IMR-90 (cell line): Measurements from ENCODE around the gene SBNO1. TPM values are rescaled to one million over a fixed set of nuclear protein-coding genes. Genes with fewer than 3 reads are reported as not detected.

Source experiments
- ATAC-seq: fragments of 200-7000 bp; cut with Tn5 transposase; 2 replicates; pipeline ENCODE4 v1.9.1; 2020; ENCODE audit warnings: low read depth, mild to moderate bottlenecking, moderate library complexity
- BruUV-seq: library from RNA; stranded (reverse); fragments of 400-500 nt; replicated peaks from 2 replicates; lab custom pipeline; 2021; lab: Mats Ljungman, UMichigan
- CTCF ChIA-PET: fragments of 300-600 bp; formaldehyde crosslinking; extraction: SDS; loops from one replicate; lab custom pipeline; 2021; ENCODE audit warnings: antibody characterized with exemption; lab: Yijun Ruan, JAX
- POLR2A ChIA-PET: fragments of 300-600 bp; sonication (Branson Sonifier 250); formaldehyde crosslinking; loops from one replicate; lab custom pipeline; 2022; ENCODE audit warnings: antibody characterized with exemption; ENCODE audit not compliant: unreplicated experiment; lab: Charles Lee
- DNase-seq: peaks from one replicate; pipeline ENCODE4 v3.0.0; 2013
- H2AFZ ChIP-seq: replicated peaks from 2 replicates; pipeline ENCODE3; 2013; ENCODE audit warnings: low read length, mild to moderate bottlenecking; ENCODE audit not compliant: poor library complexity
- H2AK5ac ChIP-seq: 2 replicates; pipeline ENCODE4 v1.6.1; 2013; ENCODE audit warnings: low read depth, low read length, inconsistent platforms
- H2AK9ac ChIP-seq: replicated peaks from 2 replicates; pipeline ENCODE3; 2013; ENCODE audit warnings: mild to moderate bottlenecking, low read depth, low read length, moderate library complexity; ENCODE audit not compliant: poor library complexity
- H2BK120ac ChIP-seq: 2 replicates; pipeline ENCODE4 v1.6.1; 2013; ENCODE audit warnings: low read depth, low read length, inconsistent platforms
- H2BK15ac ChIP-seq: 3 replicates; pipeline ENCODE4 v1.6.1; 2013; ENCODE audit warnings: low read depth, low read length, inconsistent platforms
- H2BK20ac ChIP-seq: 2 replicates; pipeline ENCODE4 v1.6.1; 2013; ENCODE audit warnings: low read depth, mild to moderate bottlenecking, inconsistent platforms, low read length, moderate library complexity
- H2BK5ac ChIP-seq: 2 replicates; pipeline ENCODE4 v1.6.1; 2013; ENCODE audit warnings: mild to moderate bottlenecking, low read depth, low read length, inconsistent platforms; ENCODE audit not compliant: poor library complexity, severe bottlenecking
- H3K14ac ChIP-seq: replicated peaks from 2 replicates; pipeline ENCODE4 v1.6.1; 2013; ENCODE audit warnings: low read depth, low read length, inconsistent platforms
- H3K18ac ChIP-seq: 2 replicates; pipeline ENCODE4 v1.6.1; 2013; ENCODE audit warnings: low read depth, low read length, control low read depth
- H3K23ac ChIP-seq: 2 replicates; pipeline ENCODE4 v1.6.1; 2013; ENCODE audit warnings: low read depth, low read length, inconsistent platforms
- H3K27ac ChIP-seq: 2 replicates; pipeline ENCODE4 v1.5.1; 2013; ENCODE audit warnings: mild to moderate bottlenecking, control low read depth, low read length; ENCODE audit not compliant: insufficient read depth
- H3K27me3 ChIP-seq: 2 replicates; pipeline ENCODE4 v1.6.1; 2013; ENCODE audit warnings: low read length; ENCODE audit not compliant: control insufficient read depth, insufficient read depth
- H3K36me3 ChIP-seq: 2 replicates; pipeline ENCODE4 v1.6.1; 2013; ENCODE audit warnings: low read length, mixed read lengths; ENCODE audit not compliant: control insufficient read depth, insufficient read depth
- H3K4ac ChIP-seq: 2 replicates; pipeline ENCODE4 v1.6.1; 2013; ENCODE audit warnings: low read depth, low read length, inconsistent platforms
- H3K4me1 ChIP-seq: 2 replicates; pipeline ENCODE4 v1.6.1; 2013; ENCODE audit warnings: low read length, mixed read lengths; ENCODE audit not compliant: control insufficient read depth, insufficient read depth
- H3K4me2 ChIP-seq: 2 replicates; pipeline ENCODE4 v1.6.1; 2013; ENCODE audit warnings: low read depth, mild to moderate bottlenecking, control low read depth, low read length, moderate library complexity
- H3K4me3 ChIP-seq: 2 replicates; pipeline ENCODE4 v1.5.1; 2013; ENCODE audit warnings: low read depth, mild to moderate bottlenecking, control low read depth, low read length, moderate library complexity; ENCODE audit not compliant: insufficient read depth
- H3K56ac ChIP-seq: 2 replicates; pipeline ENCODE4 v1.6.1; 2013; ENCODE audit warnings: low read length, inconsistent platforms; ENCODE audit not compliant: insufficient read depth; ENCODE audit errors: extremely low read depth
- H3K79me1 ChIP-seq, 2 experiments: 2 replicates each; pipeline ENCODE4 v1.6.1; 2013; ENCODE audit warnings: low read length in 2 of 2, inconsistent platforms in 1 of 2, low read depth in 1 of 2
- H3K9ac ChIP-seq: 2 replicates; pipeline ENCODE4 v1.6.1; 2013; ENCODE audit warnings: low read depth, low read length, control low read depth
- H3K9me1 ChIP-seq: 2 replicates; pipeline ENCODE4 v1.6.1; 2013; ENCODE audit warnings: low read length, inconsistent platforms; ENCODE audit not compliant: insufficient read depth
- H3K9me3 ChIP-seq: 2 replicates; pipeline ENCODE4 v1.6.1; 2013; ENCODE audit warnings: low read length; ENCODE audit not compliant: control insufficient read depth, insufficient read depth
- H4K20me1 ChIP-seq: 2 replicates; pipeline ENCODE4 v1.6.1; 2013; ENCODE audit warnings: low read length, inconsistent platforms; ENCODE audit not compliant: insufficient read depth
- H4K5ac ChIP-seq: 2 replicates; pipeline ENCODE4 v1.6.1; 2013; ENCODE audit warnings: mild to moderate bottlenecking, low read depth, low read length, control low read depth
- H4K8ac ChIP-seq, 2 experiments: 2 replicates each; pipeline ENCODE4 v1.6.1; 2013; ENCODE audit warnings: low read depth in 2 of 2, low read length in 2 of 2, control low read depth in 1 of 2, inconsistent platforms in 1 of 2
- H4K91ac ChIP-seq: 2 replicates; pipeline ENCODE4 v1.6.1; 2013; ENCODE audit warnings: low read depth, low read length, inconsistent platforms; ENCODE audit not compliant: insufficient read depth
- CEBPB ChIP-seq: IDR thresholded peaks from 2 replicates; pipeline ENCODE4 v1.6.1; 2012; ENCODE audit warnings: low read depth, low read length, improper control_type of control experiment
- FOS ChIP-seq: fragments of 150-350 bp; IDR thresholded peaks from 2 replicates; pipeline ENCODE4 v1.6.1; 2016; ENCODE audit warnings: low read depth, low read length
- NFE2L2 ChIP-seq: fragments of 150-350 bp; IDR thresholded peaks from 2 replicates; pipeline ENCODE4 v1.6.1; 2016; ENCODE audit warnings: low read depth, mild to moderate bottlenecking, low read length
- RAD21 ChIP-seq: IDR thresholded peaks from 2 replicates; pipeline ENCODE4 v1.6.1; 2012; ENCODE audit warnings: low read length, improper control_type of control experiment
- WGBS, 2 experiments: methylation state at CpG; one replicate each; pipeline versions ENCODE4 v1.1.5 to v1.1.7; 2013; ENCODE audit warnings: missing lambda C conversion rate in 2 of 2; ENCODE audit not compliant: insufficient read length in 1 of 2; ENCODE audit errors: extremely low coverage in 2 of 2; 5-methylcytosine and 5-hydroxymethylcytosine counted together
- dilution Hi-C: fragments of 300-500 bp; cut with HindIII; formaldehyde crosslinking; loops from one replicate; pipeline ENCODE4 v1.14.3; 2018; ENCODE audit warnings: low sequenced_read_pairs; ENCODE audit not compliant: unreplicated experiment
- in situ Hi-C: fragments of 300-500 bp; cut with MboI; formaldehyde crosslinking; loops from 3 replicates; pipeline ENCODE4 v1.14.3; 2019; ENCODE audit warnings: low sequenced_read_pairs, inconsistent platforms, mixed read lengths
- intact Hi-C: fragments of 100-400 bp; cut with micrococcal nuclease; formaldehyde crosslinking; loops from 2 replicates; pipeline ENCODE4 v1.10.0; 2022
- polyA plus RNA-seq, 3 experiments: library from polyadenylated mRNA; depleted of rRNA; stranded (reverse); fragments of >200 nt; gene quantifications; 2 replicates each; pipeline ENCODE4 v1.2.3, GENCODE V29; 2012; ENCODE audit warnings: low replicate concordance in 1 of 3
- total RNA-seq: library from RNA; depleted of rRNA; stranded (reverse); fragments of >200 nt; gene quantifications from 2 replicates; pipeline ENCODE4 v1.2.3, GENCODE V29; 2012

Gene SBNO1
- total and polyA plus RNA-seq, 2 of the 4 experiments (the other 2 are of a cell fraction), result 5.3 to 24.9 TPM

DNA sequence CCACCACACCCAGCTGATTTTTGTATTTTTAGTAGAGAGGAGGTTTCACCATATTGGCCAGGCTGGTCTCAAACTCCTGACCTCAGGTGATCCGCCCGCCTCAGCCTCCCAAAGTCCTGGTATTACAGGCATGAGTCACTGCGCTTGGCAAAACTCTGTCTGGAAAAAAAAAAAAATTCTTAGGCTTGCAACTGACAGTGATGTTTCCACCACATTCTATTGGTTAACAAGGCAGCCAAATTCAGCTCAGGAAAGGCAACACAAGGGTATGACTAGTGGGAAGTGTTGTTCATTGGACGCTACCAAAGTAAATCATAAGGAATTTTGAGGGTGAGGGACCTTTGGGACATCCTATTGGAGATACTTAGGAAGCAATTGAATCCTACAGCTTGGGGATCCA, 2.9 kb upstream of the SBNO1 start:
- H3K18ac ChIP-seq, result no peak overlapping the region
- no peaks in the 10 kb centered on the region for H3K36me3 ChIP-seq
- H4K8ac ChIP-seq, result no peak overlapping the region
- ATAC-seq (no peak), DNase-seq (no peak)
- no peak overlapping the region for H3K4ac ChIP-seq
- H2BK120ac ChIP-seq, result no peak overlapping the region
- H3K27ac ChIP-seq, result no peak overlapping the region
- no peak overlapping the region for H3K9ac ChIP-seq
- 100% methylated on average over 1 of the region's 4 CpGs; no CpG with 5 or more reads in 1 of the 2 experiments for WGBS, 2 experiments
- no peaks in the 10 kb centered on the region for H3K27me3 ChIP-seq
- no peak overlapping the region for H3K23ac ChIP-seq
- dilution Hi-C loops (no loop called here), intact Hi-C loops (no loop called here), in situ Hi-C loops (no loop called here)
- H4K20me1 ChIP-seq, result peaks cover 21% of the 10 kb centered on the region
- no peak overlapping the region for H3K56ac ChIP-seq
- peaks cover 0 to 9% of the 10 kb centered on the region in 2 experiments; a peak in 1 of 4 replicates for H3K79me1 ChIP-seq
- TF ChIP-seq RAD21 (no peak), FOS (no peak), NFE2L2 (no peak), CEBPB (no peak)
- no peak overlapping the region for H4K91ac ChIP-seq
- no peak overlapping the region for H2AK5ac ChIP-seq
- no peak overlapping the region for H3K4me3 ChIP-seq
- no peak overlapping the region for H2BK15ac ChIP-seq
- no peak overlapping the region for H2AFZ ChIP-seq
- no peak overlapping the region for H4K5ac ChIP-seq
- no peak overlapping the region for H2BK5ac ChIP-seq
- no peaks in the 10 kb centered on the region for H3K9me3 ChIP-seq
- ChIA-PET POLR2A (interaction anchor here (0.7 kb wide), 1 partner anchor 27 kb away, joined by 6 read pairs; no protein-coding TSS in a partner anchor), CTCF (no interaction called here)
- H3K14ac ChIP-seq, result no peak overlapping the region
- no TSS peak for BruUV-seq
- no peak overlapping the region for H2BK20ac ChIP-seq
- H3K4me2 ChIP-seq, result no peak overlapping the region
- H2AK9ac ChIP-seq, result no peak overlapping the region
- no peaks in the 10 kb centered on the region for H3K4me1 ChIP-seq
- no peaks in the 10 kb centered on the region for H3K9me1 ChIP-seq
